ENCODE results near the gene RFTN2. TPM values are rescaled to one million over a fixed set of nuclear protein-coding genes. Genes with fewer than 3 reads are reported as not detected.

The RFTN2 gene
- total and polyA plus RNA-seq, 2 experiments from 2014 or later: 2.8 to 5.9 TPM

DNA sequence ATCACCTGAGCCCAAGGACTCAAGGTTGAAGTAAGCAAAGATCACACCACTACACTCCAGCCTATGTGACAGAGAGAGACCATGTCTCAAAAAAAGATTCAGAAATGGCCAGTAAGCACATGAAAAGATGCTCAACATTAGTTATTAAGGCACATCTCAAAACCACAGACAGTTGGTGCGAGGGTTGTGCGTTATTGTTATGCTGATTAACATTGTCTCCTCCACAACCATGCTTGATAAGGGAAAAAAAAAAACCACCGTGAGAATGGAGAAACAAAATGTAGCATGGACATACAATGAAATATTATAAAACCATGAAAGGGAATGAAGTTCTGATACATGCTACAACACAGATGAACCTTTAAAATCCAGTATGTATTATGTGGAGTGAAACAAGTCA, 132.2 kb downstream of the RFTN2 start:
- Histone ChIP-seq H3K27ac (no peak overlapping the region), H3K4me1 (ENCODE audit: low read depth) (no peaks in the 10 kb centered on the region), H3K36me3 (peaks cover 17% of the 10 kb centered on the region), H3K27me3 (no peaks in the 10 kb centered on the region), H3K9me3 (ENCODE audit: low read depth) (no peaks in the 10 kb centered on the region), H3K4me3 (no peak overlapping the region)
- no peak for DNase-seq (ENCODE audit: low read depth in 1 of 2, low spot score in 1 of 2)
- TF ChIP-seq, protein P1, sequence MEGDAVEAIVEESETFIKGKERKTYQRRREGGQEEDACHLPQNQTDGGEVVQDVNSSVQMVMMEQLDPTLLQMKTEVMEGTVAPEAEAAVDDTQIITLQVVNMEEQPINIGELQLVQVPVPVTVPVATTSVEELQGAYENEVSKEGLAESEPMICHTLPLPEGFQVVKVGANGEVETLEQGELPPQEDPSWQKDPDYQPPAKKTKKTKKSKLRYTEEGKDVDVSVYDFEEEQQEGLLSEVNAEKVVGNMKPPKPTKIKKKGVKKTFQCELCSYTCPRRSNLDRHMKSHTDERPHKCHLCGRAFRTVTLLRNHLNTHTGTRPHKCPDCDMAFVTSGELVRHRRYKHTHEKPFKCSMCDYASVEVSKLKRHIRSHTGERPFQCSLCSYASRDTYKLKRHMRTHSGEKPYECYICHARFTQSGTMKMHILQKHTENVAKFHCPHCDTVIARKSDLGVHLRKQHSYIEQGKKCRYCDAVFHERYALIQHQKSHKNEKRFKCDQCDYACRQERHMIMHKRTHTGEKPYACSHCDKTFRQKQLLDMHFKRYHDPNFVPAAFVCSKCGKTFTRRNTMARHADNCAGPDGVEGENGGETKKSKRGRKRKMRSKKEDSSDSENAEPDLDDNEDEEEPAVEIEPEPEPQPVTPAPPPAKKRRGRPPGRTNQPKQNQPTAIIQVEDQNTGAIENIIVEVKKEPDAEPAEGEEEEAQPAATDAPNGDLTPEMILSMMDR (IDR thresholded peaks at IDR 0.05; ENCODE audit: low read depth, low read length): no peak

DNA sequence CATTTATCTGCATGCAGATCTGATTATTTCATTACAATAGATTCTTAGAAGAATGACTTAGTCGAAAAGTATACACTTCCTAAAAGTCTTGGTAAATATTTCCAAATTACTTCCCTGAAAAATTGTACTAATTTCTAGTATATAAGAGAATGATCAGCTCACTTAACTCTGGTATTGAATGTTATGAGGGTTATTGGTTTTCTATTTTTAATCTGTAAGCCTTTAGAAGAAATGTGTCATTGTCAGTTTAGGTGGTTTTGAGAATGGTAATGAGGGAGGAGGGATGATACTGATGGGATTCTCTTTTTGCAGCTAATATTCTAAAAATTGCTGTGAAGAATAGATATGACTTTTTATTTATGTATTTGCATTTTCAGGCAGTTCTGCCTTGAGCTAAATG, 135.7 kb downstream of the RFTN2 start:
- Histone ChIP-seq H3K36me3 (peaks cover 30% of the 10 kb centered on the region), H3K4me3 (no peak overlapping the region), H3K27me3 (no peaks in the 10 kb centered on the region), H3K27ac (no peak overlapping the region), H3K9me3 (ENCODE audit: low read depth) (no peaks in the 10 kb centered on the region), H3K4me1 (ENCODE audit: low read depth) (no peaks in the 10 kb centered on the region)
- TF ChIP-seq, protein P1 (IDR thresholded peaks at IDR 0.05; ENCODE audit: low read depth, low read length): no peak
- DNase-seq (ENCODE audit: low read depth in 1 of 2, low spot score in 1 of 2): no peak

DNA sequence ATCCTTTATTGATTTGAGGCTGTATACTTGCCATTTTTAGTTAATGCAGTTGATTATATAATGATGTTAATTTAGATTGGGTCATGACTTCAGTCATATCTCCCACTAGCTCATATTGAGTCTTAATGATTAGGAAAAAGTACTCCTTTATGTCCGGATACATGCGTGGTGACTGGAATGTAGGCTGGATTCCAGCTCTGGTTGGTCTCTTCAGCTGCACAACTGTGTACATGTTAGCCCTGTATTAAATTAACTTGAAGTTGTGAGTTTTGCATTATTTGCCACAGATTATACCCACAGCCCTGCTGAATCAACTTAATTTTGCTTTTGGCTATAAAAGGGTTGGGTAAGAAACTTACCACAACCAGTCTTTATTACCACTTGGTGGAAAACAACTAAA, 137.0 kb downstream of the RFTN2 start:
- no peaks in the 10 kb centered on the region for H3K9me3 ChIP-seq (ENCODE audit: low read depth)
- no peaks in the 10 kb centered on the region for H3K27me3 ChIP-seq
- TF ChIP-seq, protein P1 (IDR thresholded peaks at IDR 0.05; ENCODE audit: low read depth, low read length): no peak
- peak in 1 of 2 donors; percentile 63 for DNase-seq (ENCODE audit: low read depth in 1 of 2, low spot score in 1 of 2)
- no peaks in the 10 kb centered on the region for H3K4me1 ChIP-seq (ENCODE audit: low read depth)
- H3K36me3 ChIP-seq: peaks cover 29% of the 10 kb centered on the region
- H3K4me3 ChIP-seq: no peak overlapping the region
- H3K27ac ChIP-seq: peak overlapping the region; percentile 1

Other genes starting within 250 kb of the RFTN2 start
- gene SF3B1, start 240.6 kb downstream of the RFTN2 start, total RNA-seq: 239 and 463 TPM in 2 replicates
- 218 and 276 TPM in 2 replicates for gene SF3B1, start 240.6 kb downstream of the RFTN2 start, polyA plus RNA-seq
- 7.3 and 18.5 TPM in 2 replicates for gene COQ10B, start 222.0 kb downstream of the RFTN2 start, total RNA-seq
- 24.5 and 24.9 TPM in 2 replicates for gene COQ10B, start 222.0 kb downstream of the RFTN2 start, polyA plus RNA-seq
- gene HSPD1, start 175.7 kb downstream of the RFTN2 start, total RNA-seq: 319 and 371 TPM in 2 replicates
- gene HSPD1, start 175.7 kb downstream of the RFTN2 start, polyA plus RNA-seq: 484 and 551 TPM in 2 replicates
- gene HSPE1, start 175.2 kb downstream of the RFTN2 start, total RNA-seq: 175 and 369 TPM in 2 replicates
- gene HSPE1, start 175.2 kb downstream of the RFTN2 start, polyA plus RNA-seq: 481 and 620 TPM in 2 replicates
- 26.4 and 33.0 TPM in 2 replicates for gene MOB4, start 159.5 kb downstream of the RFTN2 start, total RNA-seq
- 96.4 and 115 TPM in 2 replicates for gene MOB4, start 159.5 kb downstream of the RFTN2 start, polyA plus RNA-seq
- gene MARS2, start 29.8 kb upstream of the RFTN2 start, total RNA-seq: 9.3 and 10.2 TPM in 2 replicates
- 8.4 and 11.6 TPM in 2 replicates for gene MARS2, start 29.8 kb upstream of the RFTN2 start, polyA plus RNA-seq
- 0.28 TPM in 1 of 2 replicates, not detected in the other for gene BOLL, start 109.7 kb upstream of the RFTN2 start, total RNA-seq
- 0.21 and 0.44 TPM in 2 replicates for gene BOLL, start 109.7 kb upstream of the RFTN2 start, polyA plus RNA-seq
- gene PLCL1, start 129.0 kb upstream of the RFTN2 start, total RNA-seq: 4.9 and 9.0 TPM in 2 replicates
- gene PLCL1, start 129.0 kb upstream of the RFTN2 start, polyA plus RNA-seq: 3.8 and 7.8 TPM in 2 replicates